CD4-positive, alpha-beta T cell treated with Interleukin-10 for 1 hour (primary cell): ENCODE data around the gene MAGEA10.
"Not testable (repeated sequence)": the region's sequence is repeated elsewhere in the genome, so short reads cannot be mapped to it uniquely, and the experiment has no call there.

Experiments used
- DNase-seq: peaks from one replicate; pipeline ENCODE4 v3.0.0-alpha.2; 2020

MAGEA10 gene

DNA sequence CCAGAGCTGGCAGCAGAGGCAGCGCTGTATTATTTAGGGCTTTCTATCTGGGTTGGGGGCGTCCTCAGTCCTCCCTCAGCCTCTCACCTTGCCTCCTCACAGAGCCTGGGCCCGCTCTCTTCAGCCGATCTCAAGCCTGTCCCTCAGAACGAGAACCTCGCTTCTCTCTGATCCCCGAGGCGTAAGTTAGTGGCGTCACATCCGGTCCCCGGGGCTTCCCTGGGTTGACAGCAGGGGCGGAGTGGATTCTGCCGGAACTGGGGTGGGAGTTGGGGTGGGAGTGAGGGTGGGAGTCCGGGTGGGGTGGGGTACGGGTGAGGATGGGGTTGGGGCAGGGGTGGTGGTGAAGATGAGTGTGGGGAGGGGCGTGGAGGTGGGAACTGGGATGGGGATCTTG, at the start of gene MAGEA10:
Gene MAGEA10, minus strand, starts transcription at position 190 of the 397 bp plus-strand sequence. CDS start 2,957 bp downstream, outside the sequence.
- DNase-seq = no peak

DNA sequence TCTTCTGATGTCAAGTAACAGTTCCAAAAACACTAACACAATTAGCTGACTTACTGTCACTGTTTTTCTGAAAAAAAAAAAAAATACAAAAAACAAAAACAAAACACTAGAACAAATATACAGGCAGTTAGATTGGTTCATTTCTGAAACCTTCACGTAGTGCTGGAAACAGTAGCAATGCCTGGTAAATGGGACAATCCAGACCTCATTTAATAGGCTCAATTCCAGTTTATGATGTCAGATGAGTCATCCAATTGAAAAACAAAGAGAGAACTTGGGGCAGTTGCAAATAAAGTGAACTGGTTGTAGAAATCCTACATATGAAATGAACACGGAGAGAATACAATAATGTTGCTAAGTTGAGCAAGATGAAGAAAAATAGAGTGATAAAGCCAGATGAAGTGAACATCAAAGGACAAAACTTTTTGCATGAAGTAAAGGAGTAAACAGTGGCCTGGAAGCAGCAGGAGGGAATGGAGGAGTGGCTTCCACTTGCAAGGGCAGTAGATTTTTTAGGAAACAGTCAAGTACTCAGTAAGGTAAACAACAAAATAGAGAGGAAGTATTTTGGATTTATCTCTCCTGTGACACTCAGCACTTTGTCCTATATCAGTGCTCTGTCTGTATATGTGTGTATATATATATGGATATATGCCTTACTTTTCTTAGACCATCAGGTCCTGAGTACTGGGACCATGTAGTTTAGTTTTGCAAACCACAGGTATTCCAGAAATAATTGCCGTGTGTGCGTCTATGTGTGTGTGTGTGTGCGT, 39.3 kb upstream of the MAGEA10 start:
- DNase-seq = no peak

DNA sequence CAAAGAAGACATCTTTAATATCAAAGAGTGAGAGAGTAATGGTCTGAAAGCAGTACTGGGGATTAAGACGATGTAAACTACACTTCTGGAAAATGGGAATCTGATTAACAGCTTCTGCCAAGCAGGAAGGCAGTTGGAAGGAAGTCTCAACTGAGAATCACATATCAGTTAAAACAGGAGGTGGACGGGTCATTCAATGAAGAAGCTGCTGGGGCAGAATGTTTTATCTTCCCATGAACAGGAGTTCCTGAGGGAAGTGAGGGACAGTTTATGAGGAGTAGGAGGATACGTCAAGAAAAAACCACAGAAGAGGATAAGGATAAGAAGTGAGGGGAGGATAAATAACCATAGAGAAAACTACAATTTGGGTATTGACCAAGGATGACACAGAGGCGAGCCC, 38.7 kb upstream of the MAGEA10 start:
- no peak for DNase-seq

DNA sequence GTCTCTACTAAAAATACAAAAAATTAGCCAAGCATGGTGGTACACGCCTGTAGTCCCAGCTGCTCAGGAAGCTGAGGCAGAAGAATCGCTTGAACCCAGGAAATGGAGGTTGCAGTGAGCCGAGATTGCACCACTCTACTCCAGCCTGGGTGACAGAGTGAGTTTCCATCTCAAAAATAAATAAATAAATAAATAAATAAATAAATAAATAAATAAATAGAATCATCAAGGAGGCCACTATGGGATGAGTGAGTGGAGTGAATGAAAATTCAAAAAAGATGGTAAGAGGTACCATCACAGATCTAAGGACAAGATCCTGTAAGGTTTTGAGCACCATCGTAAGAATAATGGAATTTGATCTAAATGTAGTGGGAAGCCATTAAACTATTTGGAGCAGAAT, 37.5 kb upstream of the MAGEA10 start:
- not testable (repeated sequence) for DNase-seq

DNA sequence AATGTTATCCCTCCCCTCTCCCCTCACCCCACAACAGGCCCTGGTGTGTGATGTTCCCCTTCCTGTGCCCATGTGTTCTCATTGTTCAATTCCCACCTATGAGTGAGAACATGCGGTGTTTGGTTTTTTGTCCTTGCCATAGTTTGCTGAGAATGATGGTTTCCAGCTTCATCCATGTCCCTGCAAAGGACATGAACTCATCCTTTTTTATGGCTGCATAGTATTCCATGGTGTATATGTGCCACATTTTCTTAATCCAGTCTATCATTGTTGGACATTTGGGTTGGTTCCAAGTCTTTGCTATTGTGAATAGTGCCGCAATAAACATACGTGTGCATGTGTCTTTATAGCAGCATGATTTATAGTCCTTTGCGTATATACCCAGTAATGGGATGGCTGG, 35.5 kb upstream of the MAGEA10 start:
- DNase-seq = not testable (repeated sequence)

DNA sequence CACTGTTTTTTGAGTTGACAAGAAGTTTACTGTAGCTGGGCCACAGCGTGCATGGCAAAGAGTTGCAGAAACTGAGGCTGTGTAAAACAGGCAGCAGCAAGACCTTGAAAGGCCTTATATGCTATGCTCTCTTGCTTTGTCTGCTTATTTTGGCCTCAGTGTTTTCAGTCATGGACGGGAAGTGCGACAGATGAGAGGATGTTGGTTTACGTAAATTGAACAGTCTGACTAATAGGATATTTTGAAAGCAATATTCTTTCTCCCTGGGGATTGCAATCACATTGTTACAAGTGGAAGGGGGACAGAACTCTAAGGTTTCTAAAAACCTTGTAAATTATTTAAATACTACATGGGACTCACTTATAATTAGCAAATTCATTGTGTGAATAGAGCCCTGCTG, 32.2 kb upstream of the MAGEA10 start:
- no peak for DNase-seq

DNA sequence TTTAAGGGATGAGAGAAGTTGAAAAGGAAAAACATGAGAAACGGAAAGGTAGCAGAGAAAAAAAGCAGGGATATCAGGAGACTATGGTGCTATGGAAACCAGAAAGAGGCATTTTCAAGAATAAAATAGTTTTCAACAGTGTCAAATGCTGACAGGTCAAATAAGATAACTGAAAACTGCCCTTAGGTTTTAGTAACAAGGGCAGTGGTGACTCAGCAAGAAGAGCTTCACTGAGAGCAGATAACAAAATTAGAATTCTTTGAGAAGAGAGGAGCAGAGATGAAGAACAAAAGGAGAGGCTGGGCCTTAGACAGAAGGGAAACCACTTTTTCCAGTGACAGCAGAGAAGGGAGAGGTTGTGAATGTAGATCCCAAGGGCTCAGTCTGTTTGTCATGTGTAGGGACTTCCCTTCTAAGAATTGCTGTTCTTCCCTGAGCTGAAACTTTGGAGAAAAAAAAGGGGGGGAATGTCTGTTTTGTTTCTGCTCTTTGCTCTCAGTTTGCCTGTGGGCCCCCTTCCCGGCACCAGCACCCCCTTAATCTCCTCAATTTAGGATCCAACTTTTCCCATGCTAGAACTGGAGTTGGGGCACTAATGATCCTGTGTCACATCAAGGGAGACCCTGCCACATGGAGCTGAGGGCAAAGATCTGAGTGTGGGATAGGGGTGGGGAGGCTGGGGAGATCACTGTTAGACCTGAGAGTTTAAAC, 26.8 kb upstream of the MAGEA10 start:
- no peak for DNase-seq

DNA sequence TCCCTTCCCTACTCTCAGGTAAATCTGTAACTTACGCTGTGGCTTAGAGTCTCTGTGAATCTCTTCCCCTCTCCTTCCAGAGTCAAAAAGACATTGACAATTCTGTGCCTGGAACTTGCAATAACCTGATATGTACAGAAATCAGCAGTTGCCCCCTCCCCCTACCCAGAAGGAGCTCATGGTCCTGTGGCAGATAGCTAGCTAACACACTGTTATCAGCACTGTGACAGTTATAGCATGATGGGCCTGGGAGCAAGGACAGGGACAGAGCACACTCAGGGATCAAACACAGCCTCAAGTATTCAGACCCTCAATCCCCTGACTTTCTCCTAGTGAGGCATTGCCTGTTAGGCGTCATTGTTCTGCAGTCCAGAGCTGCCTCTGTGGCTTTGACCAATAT, 18.7 kb upstream of the MAGEA10 start:
- DNase-seq = no peak

DNA sequence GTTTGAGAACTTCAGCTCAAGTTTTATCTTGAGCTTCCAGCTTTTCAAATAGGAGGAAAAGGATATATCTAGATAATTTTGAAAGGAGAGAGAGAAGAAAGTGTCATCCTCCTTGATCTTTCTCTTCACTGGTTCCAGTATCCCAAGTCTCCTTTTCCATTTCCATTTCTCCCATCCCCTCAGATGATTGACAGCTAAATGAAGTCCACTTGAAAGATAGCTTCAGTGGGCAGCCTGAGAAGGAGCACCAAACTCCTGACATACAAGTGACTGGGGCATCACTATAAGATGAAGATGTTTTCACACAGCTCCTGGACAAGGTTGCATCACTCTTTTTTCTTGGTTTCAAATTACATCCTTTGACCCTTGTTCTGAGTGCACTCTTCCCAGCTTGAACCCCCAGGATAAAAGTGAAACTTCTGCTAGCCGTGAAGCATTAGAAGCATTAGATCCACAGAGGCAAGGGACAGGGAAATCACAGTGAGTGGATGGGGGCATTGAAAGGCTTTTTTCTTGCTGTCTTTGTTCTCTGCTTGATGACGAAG, 17.5 kb upstream of the MAGEA10 start:
- DNase-seq = no peak

DNA sequence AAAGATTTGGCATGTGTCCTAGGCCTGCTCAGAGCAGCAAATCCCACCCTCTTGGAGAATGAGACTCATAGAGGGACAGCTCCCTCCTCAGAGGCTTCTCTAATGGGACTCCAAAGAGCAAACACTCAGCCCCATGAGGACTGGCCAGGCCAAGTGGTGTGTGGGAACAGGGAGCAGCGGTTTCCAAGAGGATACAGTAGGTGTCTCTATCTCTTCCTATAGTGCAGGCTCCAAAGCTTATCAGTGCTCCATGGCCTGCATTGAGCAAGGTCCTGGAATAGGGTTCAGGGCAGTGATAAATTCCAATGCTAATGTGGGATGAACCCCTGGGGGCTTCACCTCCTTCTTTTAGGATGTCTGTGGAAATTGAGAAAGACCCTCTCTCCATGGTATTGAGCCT, 15.7 kb upstream of the MAGEA10 start:
- no peak for DNase-seq

DNA sequence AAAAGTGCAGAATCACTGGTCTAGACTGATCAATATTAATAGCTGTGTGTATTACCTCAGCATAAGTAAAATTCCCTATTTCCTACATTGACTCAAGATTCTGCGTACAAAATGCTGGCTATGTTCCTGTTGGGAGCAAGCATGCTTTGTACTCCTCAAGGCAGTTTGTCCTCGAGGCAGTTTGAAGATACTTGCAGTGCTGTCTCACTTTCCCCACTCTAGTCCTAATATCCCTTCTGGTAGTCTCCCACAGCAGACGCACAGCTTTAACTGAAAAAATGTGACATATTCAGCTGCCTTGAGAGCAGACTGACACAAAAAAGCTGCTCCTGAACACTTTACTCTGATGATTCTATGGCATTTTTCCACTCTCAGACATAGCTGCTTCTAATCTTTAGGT, 12.9 kb upstream of the MAGEA10 start:
- no peak for DNase-seq

DNA sequence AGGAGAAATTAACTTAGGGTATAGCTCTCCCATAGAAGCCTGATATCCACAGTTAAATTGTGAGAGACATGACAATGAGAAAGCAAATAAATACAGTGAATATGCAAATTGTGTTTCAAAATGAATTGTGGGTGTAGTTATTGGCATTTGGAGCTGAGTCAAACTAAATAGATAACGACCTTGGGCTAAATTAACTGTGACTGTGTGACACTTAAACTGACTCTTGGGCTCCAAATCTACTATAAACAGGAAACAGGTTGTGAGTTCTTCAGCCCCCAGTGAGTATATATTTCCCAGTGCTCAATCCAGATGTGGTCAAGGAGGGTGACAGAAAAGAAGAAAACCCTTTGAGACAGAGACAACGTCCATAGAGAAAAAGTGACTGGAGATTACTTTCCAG, 11.3 kb upstream of the MAGEA10 start:
- DNase-seq = no peak

DNA sequence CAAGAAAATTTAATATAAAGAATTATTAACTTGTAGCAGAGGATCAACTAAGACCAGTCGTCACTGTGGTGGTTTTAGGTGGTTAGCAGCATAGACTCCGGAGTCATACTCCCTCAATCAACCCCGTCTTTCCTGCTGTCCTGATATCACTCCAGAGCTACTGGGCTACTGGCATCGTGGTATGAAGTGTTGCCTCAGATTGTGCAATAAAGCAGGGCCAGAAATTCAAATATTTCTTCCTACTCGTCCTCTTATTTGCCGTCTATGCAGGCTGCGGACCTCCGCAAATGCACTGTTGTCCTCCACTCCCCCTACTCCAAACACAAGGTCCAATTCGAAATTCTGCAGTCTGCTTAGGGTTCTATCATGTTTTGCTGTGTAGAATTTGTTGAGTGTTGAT, 1.2 kb upstream of the MAGEA10 start:
- no peak for DNase-seq

DNA sequence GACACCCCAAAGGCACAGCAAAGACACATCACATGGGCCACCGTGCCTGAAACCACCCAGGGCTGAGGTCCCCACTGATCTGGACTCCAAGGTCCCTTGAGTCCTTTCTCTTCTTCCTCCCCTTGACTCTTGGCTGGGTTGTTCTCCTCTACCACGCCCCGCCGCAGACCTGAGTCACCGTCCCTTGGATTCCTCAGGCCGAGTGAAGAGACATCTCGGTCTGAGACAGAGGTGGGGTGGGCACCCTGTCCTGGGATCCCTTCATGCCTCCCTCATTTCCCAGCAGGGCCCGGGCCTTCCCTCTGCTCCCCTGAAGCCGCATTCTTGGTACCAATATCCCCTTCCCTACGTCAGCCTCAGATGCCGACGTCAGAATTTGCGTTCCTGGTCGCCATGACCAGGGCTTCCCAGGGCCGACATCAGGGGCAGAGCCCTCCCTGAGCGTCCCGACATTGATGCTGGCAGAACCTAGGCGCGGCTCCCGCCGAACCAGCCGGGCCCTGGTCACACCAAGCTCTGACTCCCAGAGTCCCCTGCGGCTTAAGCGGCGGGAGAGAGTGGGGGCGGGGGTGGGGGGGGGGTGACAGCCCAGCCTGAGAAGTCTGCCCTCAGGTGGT, 498 bp downstream of the MAGEA10 start:
- no peak for DNase-seq

DNA sequence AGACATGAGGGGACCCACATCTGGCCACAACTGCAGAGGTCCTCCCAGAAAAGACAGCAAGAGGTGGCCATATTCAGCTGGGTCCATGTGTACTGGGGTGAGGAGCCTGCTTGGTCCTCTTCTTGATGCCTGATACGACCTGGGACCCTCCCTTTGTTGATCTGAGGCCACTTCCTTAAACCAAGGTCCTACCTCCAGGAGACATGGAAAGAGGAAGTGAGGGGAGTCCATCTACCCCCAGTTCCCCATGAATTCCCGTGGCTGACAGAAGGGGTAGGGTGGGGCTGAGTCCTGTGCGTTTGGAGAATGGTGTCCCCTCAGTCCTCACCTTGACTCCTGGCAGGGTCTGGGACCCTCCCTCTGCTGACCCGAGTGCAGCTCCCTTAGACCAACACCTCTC, 2.1 kb downstream of the MAGEA10 start:
- DNase-seq = no peak

DNA sequence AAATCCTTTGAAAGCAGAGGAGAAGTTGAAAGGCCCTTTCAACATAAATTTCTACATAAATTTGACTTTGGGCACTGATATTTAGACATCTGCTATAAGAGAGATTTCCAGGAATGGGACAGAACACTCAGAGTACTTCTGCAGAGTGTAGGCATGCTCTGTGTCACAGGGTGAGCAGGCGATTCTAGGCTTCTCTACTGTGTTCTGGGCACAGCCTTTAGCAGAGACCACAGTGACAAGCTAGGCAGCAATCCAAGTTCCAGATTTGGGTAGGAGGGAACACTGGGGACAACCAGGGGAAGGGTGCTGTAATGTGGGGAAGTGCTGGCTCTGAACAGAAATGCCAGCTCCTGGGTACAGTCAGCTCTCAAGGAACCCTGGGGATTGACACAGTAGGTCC, 6.9 kb downstream of the MAGEA10 start:
- DNase-seq = no peak

DNA sequence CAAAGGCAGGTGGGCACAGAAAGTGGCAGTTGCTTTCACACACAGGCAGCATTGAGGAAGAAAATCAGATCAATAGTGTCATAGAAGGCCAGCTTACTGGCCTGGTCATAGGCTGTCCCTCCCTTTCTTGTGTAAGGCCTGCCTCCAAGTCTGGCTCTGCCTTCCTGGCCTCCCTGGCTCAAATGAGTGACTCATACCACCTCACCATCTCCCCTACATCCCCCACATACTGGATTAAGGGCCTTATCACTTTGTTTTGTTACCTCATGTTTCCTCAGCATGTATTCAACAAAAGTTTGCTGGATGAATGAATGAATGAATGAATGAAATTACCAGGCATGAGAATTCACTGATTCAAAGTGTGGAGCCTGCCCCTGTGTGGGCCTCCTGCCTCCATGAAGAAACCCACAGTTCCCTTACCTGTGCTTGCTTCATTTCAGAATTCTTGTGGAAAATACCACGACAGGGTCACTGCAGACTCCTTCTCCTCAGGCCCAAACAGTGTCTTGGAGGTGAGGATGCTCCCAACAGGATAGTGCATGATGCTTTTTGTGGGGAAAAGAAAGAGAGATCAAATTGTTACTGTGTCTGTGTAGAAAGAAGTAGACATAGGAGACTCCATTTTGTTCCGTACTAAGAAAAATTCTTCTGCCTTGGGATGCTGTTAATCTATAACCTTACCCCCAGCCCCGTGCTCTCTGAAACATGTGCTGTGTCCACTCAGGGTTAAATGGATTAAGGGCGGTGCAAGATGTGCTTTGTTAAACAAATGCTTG, 9.1 kb downstream of the MAGEA10 start:
- DNase-seq = not testable (repeated sequence)

DNA sequence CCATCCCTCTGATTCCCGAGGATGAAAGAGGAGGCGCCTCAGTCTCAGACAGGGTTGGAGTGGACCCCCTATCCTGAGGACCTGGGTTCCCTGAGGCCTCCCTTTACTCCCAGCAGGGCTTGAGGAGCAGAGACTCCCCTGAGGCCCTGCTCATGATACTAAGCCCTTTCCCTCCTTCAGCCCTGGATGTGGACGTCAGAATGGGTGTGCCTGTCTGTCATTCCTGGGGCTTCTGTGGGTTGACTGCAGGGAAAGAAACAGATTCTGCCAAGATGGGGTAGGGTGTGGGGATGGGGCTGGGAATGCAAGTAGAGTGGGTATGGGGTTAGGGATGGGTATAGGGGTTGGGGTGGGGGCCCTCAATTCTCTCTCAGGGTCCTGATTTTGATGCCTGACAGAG, 21.1 kb downstream of the MAGEA10 start:
- no peak for DNase-seq

DNA sequence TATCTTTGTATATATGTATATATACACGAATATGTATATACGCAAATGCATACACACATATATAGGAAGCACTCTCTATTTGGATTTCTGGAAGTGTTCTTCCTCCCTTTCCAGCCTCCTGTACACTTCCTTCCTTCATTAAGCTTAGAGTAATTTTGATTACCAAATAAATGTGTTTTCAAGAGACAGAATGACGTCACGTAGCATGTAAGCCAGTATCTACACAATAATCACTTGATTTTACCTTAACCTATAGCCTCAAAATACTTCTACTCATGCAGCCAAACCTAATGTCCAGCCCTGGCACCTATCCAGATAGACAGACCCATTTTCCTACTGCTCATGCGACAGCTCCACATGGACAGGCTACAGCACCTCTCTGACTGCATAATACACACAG, 29.9 kb downstream of the MAGEA10 start:
- DNase-seq = no peak

DNA sequence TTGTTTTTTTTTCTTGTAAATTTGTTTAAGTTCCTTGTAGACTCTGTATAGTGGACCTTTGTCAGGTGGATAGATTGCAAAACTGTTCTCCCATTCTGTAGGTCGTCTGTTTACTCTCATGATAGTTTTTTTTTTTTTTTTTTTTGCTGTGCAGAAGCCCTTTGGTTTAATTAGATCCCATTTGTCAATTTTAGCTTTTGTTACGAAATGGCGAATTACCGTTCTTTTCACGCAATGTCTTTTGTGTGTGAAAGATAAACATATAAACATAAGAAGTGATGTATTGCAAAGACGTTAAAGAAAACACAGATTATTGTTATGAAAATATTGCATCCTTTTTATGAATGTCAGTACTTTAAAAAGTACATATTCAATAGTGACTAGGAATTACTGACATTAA, 34.5 kb downstream of the MAGEA10 start:
- DNase-seq = no peak

DNA sequence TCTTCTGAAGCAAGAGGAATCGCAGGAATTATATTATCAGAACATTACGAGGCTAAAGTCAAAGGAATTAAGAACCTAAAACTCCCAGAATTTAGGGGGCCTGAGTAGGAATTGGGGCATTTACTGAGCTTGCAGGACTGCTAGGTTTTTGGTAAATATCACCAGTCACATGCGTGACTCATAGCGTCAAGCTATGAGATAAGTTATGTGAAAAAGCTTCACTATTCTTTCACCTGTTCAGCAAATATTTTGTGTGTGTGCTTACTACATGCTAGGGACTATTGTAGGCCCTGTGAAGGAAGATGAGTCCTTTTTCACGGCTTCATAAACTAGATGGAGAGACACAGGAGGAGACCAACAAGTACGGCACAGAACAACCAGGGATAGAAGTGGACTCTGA, 52.2 kb downstream of the MAGEA10 start:
- DNase-seq = no peak
